Thoracic aorta (tissue), 2 donors: ENCODE data around the gene SLC6A20. TPM values are rescaled to one million over a fixed set of nuclear protein-coding genes. Genes with fewer than 3 reads are reported as not detected.

Experiments used
- ATAC-seq: fragments of 150-250 bp; one replicate; pipeline ENCODE4 v1.8.0; 2017; ENCODE audit warnings: low read depth; ENCODE audit not compliant: insufficient number of reproducible peaks, low FRiP score
- DNase-seq: peaks from one replicate; pipeline ENCODE4 v3.0.0-alpha.2; 2020; ENCODE audit warnings: low spot score
- H3K27ac ChIP-seq, 2 donors: fragments of 200-600 bp; sonication (generic); 1 replicate in 1 of 2; 2 replicates in 1 of 2; pipeline ENCODE4 v1.5.1; 2016; ENCODE audit warnings: mild to moderate bottlenecking in 2 of 2, moderate library complexity in 2 of 2
- H3K27me3 ChIP-seq: fragments of 200-600 bp; sonication (generic); replicated peaks from 2 replicates; pipeline ENCODE4 v1.6.0; 2016; ENCODE audit warnings: mild to moderate bottlenecking; ENCODE audit not compliant: insufficient read depth
- H3K36me3 ChIP-seq: fragments of 200-600 bp; sonication (generic); one replicate; pipeline ENCODE4 v1.5.1; 2016
- H3K4me1 ChIP-seq, 2 donors: fragments of 200-600 bp; sonication (generic); 1 replicate in 1 of 2; 2 replicates in 1 of 2; pipeline versions ENCODE4 v1.5.1 to v1.6.0; 2016; ENCODE audit warnings: low read depth in 2 of 2, mild to moderate bottlenecking in 1 of 2; ENCODE audit not compliant: control insufficient read depth in 1 of 2
- H3K4me3 ChIP-seq: fragments of 200-600 bp; sonication (generic); 2 replicates; pipeline ENCODE4 v1.5.1; 2016; ENCODE audit warnings: mild to moderate bottlenecking
- H3K9me3 ChIP-seq: fragments of 200-600 bp; sonication (generic); 2 replicates; pipeline ENCODE4 v1.5.1; 2016
- CTCF ChIP-seq: fragments of 200-600 bp; sonication (generic); IDR thresholded peaks from one replicate; pipeline ENCODE4 v1.5.1; 2019; ENCODE audit warnings: antibody characterized with exemption
- total RNA-seq, 2 donors: library from RNA; depleted of rRNA; stranded (reverse); fragments of >200 nt; gene quantifications; one replicate each; pipeline versions ENCODE4 v1.1.0 to v1.2.3, GENCODE V29; 2016

The SLC6A20 gene
- total RNA-seq, 2 donors from 2014 or later, result 0.28 TPM; not detected in 1

DNA sequence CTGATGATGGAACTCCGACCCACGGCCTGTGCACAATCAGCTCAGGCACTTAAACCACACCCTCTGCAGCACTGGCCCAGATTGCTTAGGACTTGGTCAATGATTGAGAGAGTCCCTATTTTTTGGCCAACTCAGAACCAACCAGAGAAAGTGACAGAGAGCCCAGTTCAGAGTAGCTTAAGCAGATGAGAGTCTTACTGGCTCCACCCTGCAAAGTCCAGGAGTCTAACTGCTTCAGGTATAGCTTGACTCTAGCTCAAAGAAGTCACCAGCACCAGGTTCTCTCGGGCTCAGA is 20.1 kb downstream of the SLC6A20 start:
- no peaks in the 10 kb centered on the region for H3K27me3 ChIP-seq
- no peak for DNase-seq
- ATAC-seq, result no peak
- no peaks in the 10 kb centered on the region for H3K36me3 ChIP-seq
- no peak for TF ChIP-seq CTCF
- H3K27ac ChIP-seq, result no peak overlapping the region
- no peak overlapping the region for H3K4me3 ChIP-seq
- no peaks in the 10 kb centered on the region for H3K4me1 ChIP-seq
- H3K9me3 ChIP-seq, result no peaks in the 10 kb centered on the region

DNA sequence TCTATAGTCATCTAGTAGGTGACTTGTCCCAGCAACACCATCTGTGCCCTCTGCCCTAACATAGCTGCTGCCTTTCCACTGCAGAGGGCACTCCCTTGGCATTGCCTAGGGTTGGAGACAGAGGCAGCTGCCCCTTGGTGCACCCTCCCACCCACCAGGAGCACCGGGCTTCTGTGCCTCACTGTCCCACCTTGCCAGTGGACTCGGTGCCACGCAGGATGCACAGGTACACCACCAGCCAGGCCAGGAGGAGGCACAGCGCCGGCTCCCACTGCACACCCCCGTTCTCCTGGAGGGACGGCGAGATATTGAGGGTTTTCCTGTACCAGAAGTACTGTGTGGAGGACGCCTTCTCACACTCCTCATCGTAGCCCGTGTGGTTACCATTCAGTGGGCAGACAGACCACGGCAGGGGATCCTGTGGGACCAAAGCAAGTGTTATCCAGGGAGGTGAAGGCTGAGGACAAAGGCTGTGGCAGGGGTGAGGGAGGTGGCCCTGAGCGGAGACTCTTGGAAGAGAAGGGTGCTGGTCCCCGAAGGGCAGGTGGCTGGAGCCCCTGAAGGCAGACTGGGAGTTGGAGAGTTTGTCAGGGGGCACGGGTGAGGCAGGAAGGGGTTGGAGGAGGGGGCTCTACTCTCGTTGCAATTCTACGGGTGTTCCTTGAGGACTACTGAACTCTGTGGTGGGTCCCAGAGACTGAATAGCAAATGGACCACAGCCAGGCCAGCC is 20.6 kb downstream of the SLC6A20 start:
- no peaks in the 10 kb centered on the region for H3K9me3 ChIP-seq
- H3K36me3 ChIP-seq, result no peaks in the 10 kb centered on the region
- H3K4me3 ChIP-seq, result no peak overlapping the region
- no peak for TF ChIP-seq CTCF
- H3K27me3 ChIP-seq, result no peaks in the 10 kb centered on the region
- H3K4me1 ChIP-seq, result no peaks in the 10 kb centered on the region
- no peak overlapping the region for H3K27ac ChIP-seq
- no peak for ATAC-seq
- DNase-seq, result no peak

- no peak overlapping the region for H3K27ac ChIP-seq
- ATAC-seq (no peak), DNase-seq (no peak)
- no peak overlapping the region for H3K4me3 ChIP-seq
- no peaks in the 10 kb centered on the region for H3K36me3 ChIP-seq
- TF ChIP-seq CTCF, result no peak
- no peaks in the 10 kb centered on the region for H3K9me3 ChIP-seq
- H3K4me1 ChIP-seq, result no peaks in the 10 kb centered on the region
- no peaks in the 10 kb centered on the region for H3K27me3 ChIP-seq
These were observed 21.5 kb downstream of the SLC6A20 start for GRCh38 chr3:45774581-45775521.

DNA sequence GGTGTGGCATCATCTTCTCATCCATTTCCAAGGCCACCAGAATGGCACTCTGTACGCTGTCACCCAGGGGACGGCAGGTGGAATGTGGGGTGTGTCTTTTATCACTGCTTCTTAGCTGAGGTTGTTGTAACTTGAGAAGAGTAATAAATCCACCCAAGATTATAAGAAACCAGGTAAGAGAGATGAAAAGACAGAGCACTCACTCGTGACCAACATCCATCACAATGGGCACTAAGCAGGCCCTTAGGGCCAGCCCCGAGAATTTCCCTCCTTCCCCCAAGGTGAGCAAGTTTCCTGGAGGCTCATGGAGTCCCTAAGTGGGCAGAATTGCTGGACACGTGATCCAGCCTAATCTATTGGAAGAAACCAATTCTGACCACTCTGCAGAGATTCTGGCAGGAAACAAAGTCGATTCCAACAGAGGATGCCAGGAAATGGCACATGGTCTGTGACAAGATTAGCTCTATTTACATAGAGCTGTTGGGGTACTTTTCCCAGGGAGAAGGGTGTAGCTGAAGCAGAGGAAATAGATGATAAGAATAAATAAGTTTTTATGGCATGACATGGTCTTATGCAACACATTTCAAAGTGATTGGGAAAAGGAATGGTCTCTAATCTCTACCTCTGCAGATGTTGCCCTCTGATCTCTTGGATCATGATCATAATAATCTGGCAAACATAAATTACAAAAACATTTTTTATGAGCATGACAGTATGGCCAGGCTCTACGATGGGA is 22.5 kb downstream of the SLC6A20 start:
- H3K9me3 ChIP-seq, result no peaks in the 10 kb centered on the region
- H3K27me3 ChIP-seq, result no peaks in the 10 kb centered on the region
- DNase-seq (no peak), ATAC-seq (no peak)
- H3K4me1 ChIP-seq, result no peaks in the 10 kb centered on the region
- no peak overlapping the region for H3K4me3 ChIP-seq
- no peak for TF ChIP-seq CTCF
- no peaks in the 10 kb centered on the region for H3K36me3 ChIP-seq
- no peak overlapping the region for H3K27ac ChIP-seq

- Histone ChIP-seq H3K9me3 (no peaks in the 10 kb centered on the region), H3K36me3 (no peaks in the 10 kb centered on the region), H3K4me3 (no peak overlapping the region), H3K4me1 (no peaks in the 10 kb centered on the region), H3K27me3 (no peaks in the 10 kb centered on the region), H3K27ac (no peak overlapping the region)
- ATAC-seq (no peak), DNase-seq (no peak)
- TF ChIP-seq CTCF, result no peak
These were observed 23.3 kb downstream of the SLC6A20 start for GRCh38 chr3:45773072-45773471.
